NB4 (cell line): Measurements from ENCODE around the gene SPTY2D1.

Experiments
- MYC ChIP-seq: IDR thresholded peaks from 2 replicates; pipeline ENCODE4 v1.6.1; 2011; ENCODE audit warnings: low read depth, low read length
- POLR2A ChIP-seq: IDR thresholded peaks from 2 replicates; pipeline ENCODE4 v1.6.1; 2011; ENCODE audit warnings: mild to moderate bottlenecking; ENCODE audit not compliant: insufficient read length; ENCODE audit errors: extremely low read depth
- TF ChIP-seq, protein P1 (sequence below): IDR thresholded peaks from one replicate; pipeline ENCODE4 v1.5.1; 2012; ENCODE audit warnings: low read depth, low read length

DNA sequence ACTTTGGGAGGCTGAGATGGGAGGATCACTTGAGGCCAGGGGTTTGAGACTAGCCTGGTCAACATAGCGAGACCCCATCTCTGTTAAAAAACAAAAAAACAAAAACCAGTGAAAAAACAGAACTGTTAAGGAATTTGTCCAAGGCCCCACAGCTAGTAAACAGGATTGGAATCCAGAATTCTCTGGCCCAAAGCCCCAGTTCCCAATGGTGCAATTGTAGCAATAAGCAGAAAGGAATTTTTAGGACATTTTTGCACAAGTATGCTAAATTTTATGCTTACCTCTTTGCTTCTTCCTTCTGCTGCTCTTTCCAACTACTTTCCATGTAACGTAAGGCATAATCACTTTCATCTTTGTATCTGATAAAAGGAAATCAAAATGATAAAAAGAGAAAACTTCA lies 22.9 kb downstream of the SPTY2D1 start:
- TF ChIP-seq MYC (no peak), POLR2A (no peak)
- TF ChIP-seq, protein P1, sequence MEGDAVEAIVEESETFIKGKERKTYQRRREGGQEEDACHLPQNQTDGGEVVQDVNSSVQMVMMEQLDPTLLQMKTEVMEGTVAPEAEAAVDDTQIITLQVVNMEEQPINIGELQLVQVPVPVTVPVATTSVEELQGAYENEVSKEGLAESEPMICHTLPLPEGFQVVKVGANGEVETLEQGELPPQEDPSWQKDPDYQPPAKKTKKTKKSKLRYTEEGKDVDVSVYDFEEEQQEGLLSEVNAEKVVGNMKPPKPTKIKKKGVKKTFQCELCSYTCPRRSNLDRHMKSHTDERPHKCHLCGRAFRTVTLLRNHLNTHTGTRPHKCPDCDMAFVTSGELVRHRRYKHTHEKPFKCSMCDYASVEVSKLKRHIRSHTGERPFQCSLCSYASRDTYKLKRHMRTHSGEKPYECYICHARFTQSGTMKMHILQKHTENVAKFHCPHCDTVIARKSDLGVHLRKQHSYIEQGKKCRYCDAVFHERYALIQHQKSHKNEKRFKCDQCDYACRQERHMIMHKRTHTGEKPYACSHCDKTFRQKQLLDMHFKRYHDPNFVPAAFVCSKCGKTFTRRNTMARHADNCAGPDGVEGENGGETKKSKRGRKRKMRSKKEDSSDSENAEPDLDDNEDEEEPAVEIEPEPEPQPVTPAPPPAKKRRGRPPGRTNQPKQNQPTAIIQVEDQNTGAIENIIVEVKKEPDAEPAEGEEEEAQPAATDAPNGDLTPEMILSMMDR, result no peak
